SK-N-SH treated with all-trans-retinoic acid at 6 μM for 48 hours (cell line): ENCODE results near the gene FAM151A.

Experiments
- ARNTL ChIP-seq: fragments of 450-650 bp; formaldehyde crosslinking; IDR thresholded peaks from 2 replicates; pipeline ENCODE4 v1.5.0; 2020; ENCODE audit warnings: low read depth, mild to moderate bottlenecking, moderate library complexity, borderline replicate concordance
- BACH2 ChIP-seq: fragments of 250-450 bp; sonication (Bioruptor Pico); IDR thresholded peaks from 2 replicates; pipeline ENCODE4 v1.9.0; 2021; ENCODE audit warnings: mild to moderate bottlenecking, borderline replicate concordance
- ESRRG ChIP-seq: fragments of 250-450 bp; sonication (Bioruptor Pico); IDR thresholded peaks from 2 replicates; pipeline ENCODE4 v1.6.1; 2021; ENCODE audit warnings: mild to moderate bottlenecking
- OSR1 ChIP-seq: fragments of 250-450 bp; sonication (Bioruptor Pico); IDR thresholded peaks from 2 replicates; pipeline ENCODE4 v1.8.0; 2022; ENCODE audit warnings: moderate library complexity, mild to moderate bottlenecking, inconsistent platforms
- PATZ1 ChIP-seq: fragments of 250-450 bp; sonication (Bioruptor Pico); IDR thresholded peaks from 2 replicates; pipeline ENCODE4 v1.8.0; 2020; ENCODE audit warnings: mild to moderate bottlenecking, moderate library complexity, borderline replicate concordance
- RARB ChIP-seq: fragments of 250-450 bp; sonication (Bioruptor Pico); IDR thresholded peaks from 2 replicates; pipeline ENCODE4 v1.8.0; 2021; ENCODE audit warnings: mild to moderate bottlenecking, moderate library complexity
- SNAI2 ChIP-seq: fragments of 250-450 bp; sonication (Bioruptor Pico); IDR thresholded peaks from 2 replicates; pipeline ENCODE4 v1.5.0; 2020; ENCODE audit warnings: mild to moderate bottlenecking, moderate library complexity
- TOX ChIP-seq: fragments of 250-450 bp; sonication (Bioruptor Pico); IDR thresholded peaks from 2 replicates; pipeline ENCODE4 v1.8.0; 2021; ENCODE audit warnings: mild to moderate bottlenecking, moderate library complexity, borderline replicate concordance
- ZFP3 ChIP-seq: fragments of 250-450 bp; sonication (Bioruptor Pico); IDR thresholded peaks from 2 replicates; pipeline ENCODE4 v1.5.0; 2020; ENCODE audit warnings: mild to moderate bottlenecking, moderate library complexity
- ZNF8 ChIP-seq: fragments of 450-650 bp; formaldehyde crosslinking; IDR thresholded peaks from 2 replicates; pipeline ENCODE4 v1.5.0; 2020; ENCODE audit warnings: mild to moderate bottlenecking, moderate library complexity
- TF ChIP-seq, protein P1 (sequence below): fragments of 250-450 bp; sonication (Bioruptor Pico); IDR thresholded peaks from 2 replicates; pipeline ENCODE4 v1.8.0; 2021; ENCODE audit warnings: low read depth, mild to moderate bottlenecking, moderate library complexity, borderline replicate concordance
- TF ChIP-seq, protein P2 (sequence below): fragments of 250-450 bp; sonication (Bioruptor Pico); IDR thresholded peaks from 2 replicates; pipeline ENCODE4 v1.5.1; 2021; ENCODE audit warnings: mild to moderate bottlenecking, moderate library complexity
- TF ChIP-seq, protein P3 (sequence below): fragments of 250-450 bp; sonication (Bioruptor Pico); IDR thresholded peaks from 2 replicates; pipeline ENCODE4 v1.5.1; 2020; ENCODE audit warnings: low read depth, mild to moderate bottlenecking, moderate library complexity

GRCh38 chr1:54570161-54570560 lies 53.2 kb downstream of the FAM151A start:
- TF ChIP-seq BACH2 (CRISPR knock-in tag) (no peak), ZNF8 (CRISPR knock-in tag) (no peak), ZFP3 (CRISPR knock-in tag) (no peak), PATZ1 (CRISPR knock-in tag) (no peak), TOX (CRISPR knock-in tag) (no peak), OSR1 (no peak), ARNTL (CRISPR knock-in tag) (no peak), RARB (CRISPR knock-in tag) (no peak), ESRRG (CRISPR knock-in tag) (no peak), SNAI2 (CRISPR knock-in tag) (no peak)
- TF ChIP-seq, protein P1, sequence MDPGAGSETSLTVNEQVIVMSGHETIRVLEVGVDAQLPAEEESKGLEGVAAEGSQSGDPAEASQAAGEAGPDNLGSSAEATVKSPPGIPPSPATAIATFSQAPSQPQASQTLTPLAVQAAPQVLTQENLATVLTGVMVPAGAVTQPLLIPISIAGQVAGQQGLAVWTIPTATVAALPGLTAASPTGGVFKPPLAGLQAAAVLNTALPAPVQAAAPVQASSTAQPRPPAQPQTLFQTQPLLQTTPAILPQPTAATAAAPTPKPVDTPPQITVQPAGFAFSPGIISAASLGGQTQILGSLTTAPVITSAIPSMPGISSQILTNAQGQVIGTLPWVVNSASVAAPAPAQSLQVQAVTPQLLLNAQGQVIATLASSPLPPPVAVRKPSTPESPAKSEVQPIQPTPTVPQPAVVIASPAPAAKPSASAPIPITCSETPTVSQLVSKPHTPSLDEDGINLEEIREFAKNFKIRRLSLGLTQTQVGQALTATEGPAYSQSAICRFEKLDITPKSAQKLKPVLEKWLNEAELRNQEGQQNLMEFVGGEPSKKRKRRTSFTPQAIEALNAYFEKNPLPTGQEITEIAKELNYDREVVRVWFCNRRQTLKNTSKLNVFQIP (CRISPR knock-in tag) = no peak
- TF ChIP-seq, protein P2, sequence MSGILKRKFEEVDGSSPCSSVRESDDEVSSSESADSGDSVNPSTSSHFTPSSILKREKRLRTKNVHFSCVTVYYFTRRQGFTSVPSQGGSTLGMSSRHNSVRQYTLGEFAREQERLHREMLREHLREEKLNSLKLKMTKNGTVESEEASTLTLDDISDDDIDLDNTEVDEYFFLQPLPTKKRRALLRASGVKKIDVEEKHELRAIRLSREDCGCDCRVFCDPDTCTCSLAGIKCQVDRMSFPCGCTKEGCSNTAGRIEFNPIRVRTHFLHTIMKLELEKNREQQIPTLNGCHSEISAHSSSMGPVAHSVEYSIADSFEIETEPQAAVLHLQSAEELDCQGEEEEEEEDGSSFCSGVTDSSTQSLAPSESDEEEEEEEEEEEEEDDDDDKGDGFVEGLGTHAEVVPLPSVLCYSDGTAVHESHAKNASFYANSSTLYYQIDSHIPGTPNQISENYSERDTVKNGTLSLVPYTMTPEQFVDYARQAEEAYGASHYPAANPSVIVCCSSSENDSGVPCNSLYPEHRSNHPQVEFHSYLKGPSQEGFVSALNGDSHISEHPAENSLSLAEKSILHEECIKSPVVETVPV (CRISPR knock-in tag) = no peak
- TF ChIP-seq, protein P3, sequence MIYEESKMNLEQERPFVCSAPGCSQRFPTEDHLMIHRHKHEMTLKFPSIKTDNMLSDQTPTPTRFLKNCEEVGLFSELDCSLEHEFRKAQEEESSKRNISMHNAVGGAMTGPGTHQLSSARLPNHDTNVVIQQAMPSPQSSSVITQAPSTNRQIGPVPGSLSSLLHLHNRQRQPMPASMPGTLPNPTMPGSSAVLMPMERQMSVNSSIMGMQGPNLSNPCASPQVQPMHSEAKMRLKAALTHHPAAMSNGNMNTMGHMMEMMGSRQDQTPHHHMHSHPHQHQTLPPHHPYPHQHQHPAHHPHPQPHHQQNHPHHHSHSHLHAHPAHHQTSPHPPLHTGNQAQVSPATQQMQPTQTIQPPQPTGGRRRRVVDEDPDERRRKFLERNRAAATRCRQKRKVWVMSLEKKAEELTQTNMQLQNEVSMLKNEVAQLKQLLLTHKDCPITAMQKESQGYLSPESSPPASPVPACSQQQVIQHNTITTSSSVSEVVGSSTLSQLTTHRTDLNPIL (CRISPR knock-in tag) = no peak
